Bronchial epithelial cell (primary cell): ENCODE results near the gene ABCC3. TPM values are rescaled to one million over a fixed set of nuclear protein-coding genes. Genes with fewer than 3 reads are reported as not detected.

ENCODE experiments used
- DNase-seq: peaks from one replicate; pipeline ENCODE4 v3.0.0-alpha.2; 2010; ENCODE audit warnings: low read depth
- FAIRE-seq: peaks from 2 replicates; lab custom pipeline; 2011; peaks lifted over from hg19 to GRCh38; lab: Jason Lieb, UNC
- H3K27me3 ChIP-seq: 2 replicates; pipeline ENCODE4 v1.5.1; 2011; ENCODE audit warnings: low read length; ENCODE audit not compliant: control insufficient read depth, insufficient read depth
- H3K36me3 ChIP-seq: 2 replicates; pipeline ENCODE4 v1.5.1; 2011; ENCODE audit warnings: low read length; ENCODE audit not compliant: control insufficient read depth, insufficient read depth
- H3K4me3 ChIP-seq: 2 replicates; pipeline ENCODE4 v1.5.1; 2011; ENCODE audit warnings: mild to moderate bottlenecking, low read depth, low read length, control low read depth
- total RNA-seq: library from RNA; depleted of rRNA; stranded (reverse); fragments of >200 nt; gene quantifications from 2 replicates; pipeline ENCODE4 v1.2.1, GENCODE V29; 2014
- TF ChIP-seq, protein P1 (sequence below): IDR thresholded peaks from 2 replicates; pipeline ENCODE4 v1.5.1; 2011; ENCODE audit warnings: mild to moderate bottlenecking, moderate library complexity, low read length, control low read depth, inconsistent platforms; ENCODE audit not compliant: insufficient read depth, severe bottlenecking

ABCC3 gene
- total RNA-seq, 1 donor from 2014 or later, result 33.2 TPM

DNA sequence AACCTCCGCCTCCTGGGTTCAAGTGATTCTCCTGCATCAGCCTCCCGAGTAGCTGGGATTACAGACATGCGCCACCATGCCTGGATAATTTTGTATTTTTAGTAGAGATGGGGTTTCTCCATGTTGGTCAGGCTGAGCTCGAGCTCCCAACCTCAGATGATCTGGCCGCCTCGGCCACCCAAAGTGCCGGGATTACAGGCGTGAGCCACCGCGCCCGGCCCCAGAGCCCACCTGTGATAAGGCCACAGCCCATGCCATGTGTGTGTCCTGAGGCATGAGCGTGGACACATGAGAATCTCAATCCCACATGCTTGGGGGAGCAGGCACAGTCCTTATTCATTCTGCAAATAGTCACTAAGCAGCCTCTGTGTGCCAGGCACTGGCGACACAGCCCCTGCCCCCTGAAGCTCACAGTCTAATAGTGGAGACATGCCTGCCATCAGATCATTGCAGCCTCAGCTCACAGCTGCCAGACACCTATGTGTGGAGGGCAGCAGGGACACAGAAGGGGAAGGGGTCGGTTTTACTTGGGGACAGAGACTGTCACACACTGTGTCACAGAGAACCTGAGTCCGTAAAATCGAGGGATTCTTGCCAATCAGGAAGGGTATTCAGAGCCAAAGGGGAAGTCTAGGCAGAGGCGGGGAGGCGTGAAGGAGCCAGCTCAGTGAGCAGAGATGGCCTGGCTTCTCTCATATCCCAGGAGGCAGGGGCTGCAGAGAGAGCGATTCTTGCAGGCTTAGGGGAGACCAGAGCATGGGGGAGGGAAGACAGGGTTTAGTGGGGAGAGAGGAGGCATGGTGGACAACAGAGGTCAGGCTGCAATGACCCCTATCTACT lies 9.4 kb upstream of the ABCC3 start:
- TF ChIP-seq, protein P1, sequence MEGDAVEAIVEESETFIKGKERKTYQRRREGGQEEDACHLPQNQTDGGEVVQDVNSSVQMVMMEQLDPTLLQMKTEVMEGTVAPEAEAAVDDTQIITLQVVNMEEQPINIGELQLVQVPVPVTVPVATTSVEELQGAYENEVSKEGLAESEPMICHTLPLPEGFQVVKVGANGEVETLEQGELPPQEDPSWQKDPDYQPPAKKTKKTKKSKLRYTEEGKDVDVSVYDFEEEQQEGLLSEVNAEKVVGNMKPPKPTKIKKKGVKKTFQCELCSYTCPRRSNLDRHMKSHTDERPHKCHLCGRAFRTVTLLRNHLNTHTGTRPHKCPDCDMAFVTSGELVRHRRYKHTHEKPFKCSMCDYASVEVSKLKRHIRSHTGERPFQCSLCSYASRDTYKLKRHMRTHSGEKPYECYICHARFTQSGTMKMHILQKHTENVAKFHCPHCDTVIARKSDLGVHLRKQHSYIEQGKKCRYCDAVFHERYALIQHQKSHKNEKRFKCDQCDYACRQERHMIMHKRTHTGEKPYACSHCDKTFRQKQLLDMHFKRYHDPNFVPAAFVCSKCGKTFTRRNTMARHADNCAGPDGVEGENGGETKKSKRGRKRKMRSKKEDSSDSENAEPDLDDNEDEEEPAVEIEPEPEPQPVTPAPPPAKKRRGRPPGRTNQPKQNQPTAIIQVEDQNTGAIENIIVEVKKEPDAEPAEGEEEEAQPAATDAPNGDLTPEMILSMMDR, result no peak
- FAIRE-seq, result no peak
- Histone ChIP-seq H3K4me3 (no peak overlapping the region), H3K36me3 (no peaks in the 10 kb centered on the region), H3K27me3 (peaks cover 9% of the 10 kb centered on the region)
- no peak for DNase-seq

DNA sequence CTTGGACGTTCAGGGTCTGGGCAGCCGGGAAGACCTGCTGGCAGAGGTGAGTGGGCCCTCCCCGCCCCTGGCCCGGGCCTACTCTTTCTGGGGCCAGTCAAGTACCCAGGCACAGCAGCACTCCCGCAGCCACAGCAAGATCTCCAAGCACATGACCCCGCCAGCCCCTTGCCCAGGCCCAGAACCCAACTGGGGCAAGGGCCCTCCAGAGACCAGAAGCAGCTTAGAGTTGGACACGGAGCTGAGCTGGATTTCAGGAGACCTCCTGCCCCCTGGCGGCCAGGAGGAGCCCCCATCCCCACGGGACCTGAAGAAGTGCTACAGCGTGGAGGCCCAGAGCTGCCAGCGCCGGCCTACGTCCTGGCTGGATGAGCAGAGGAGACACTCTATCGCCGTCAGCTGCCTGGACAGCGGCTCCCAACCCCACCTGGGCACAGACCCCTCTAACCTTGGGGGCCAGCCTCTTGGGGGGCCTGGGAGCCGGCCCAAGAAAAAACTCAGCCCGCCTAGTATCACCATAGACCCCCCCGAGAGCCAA lies 8.6 kb upstream of the ABCC3 start:
- TF ChIP-seq, protein P1, result peak; percentile 88
- FAIRE-seq (no peak), DNase-seq (peak; percentile 47)
- no peaks in the 10 kb centered on the region for H3K36me3 ChIP-seq
- H3K4me3 ChIP-seq, result no peak overlapping the region
- H3K27me3 ChIP-seq, result peaks cover 9% of the 10 kb centered on the region

DNA sequence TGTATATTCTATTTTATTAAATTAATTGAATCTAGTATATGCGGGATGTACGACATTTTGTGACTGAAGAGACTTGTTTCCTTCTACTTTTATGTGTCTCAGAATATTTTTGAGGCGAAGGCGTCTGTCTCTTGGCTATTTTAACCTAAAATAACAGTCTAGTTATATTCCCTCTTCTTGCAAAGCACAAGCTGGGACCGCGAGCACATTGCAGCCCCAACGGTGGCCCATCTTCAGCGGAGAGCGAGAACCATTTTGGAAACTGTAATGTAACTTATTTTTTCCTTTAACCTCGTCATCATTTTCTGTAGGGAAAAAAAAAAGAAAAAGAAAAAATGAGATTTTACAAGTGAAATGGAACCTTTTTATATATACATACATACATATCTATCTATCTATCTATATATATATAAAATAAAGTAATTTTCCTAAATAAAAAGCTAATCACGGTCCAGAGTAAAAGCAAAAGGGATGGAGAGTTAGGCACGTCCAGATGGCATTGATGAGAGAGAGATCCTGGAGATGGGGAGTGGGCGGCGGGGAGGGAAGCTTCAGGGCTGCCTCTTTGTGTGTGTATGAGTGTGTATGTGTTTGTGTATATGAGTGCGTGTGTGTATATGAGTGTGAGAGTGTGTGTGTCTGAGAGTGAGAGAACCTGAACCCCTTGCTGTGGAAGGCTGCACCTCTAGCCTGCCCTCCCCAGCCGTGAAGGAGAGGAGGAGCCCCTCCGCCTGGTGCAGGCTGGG lies 7.5 kb upstream of the ABCC3 start:
- H3K36me3 ChIP-seq, result no peaks in the 10 kb centered on the region
- H3K4me3 ChIP-seq, result no peak overlapping the region
- TF ChIP-seq, protein P1, result no peak
- H3K27me3 ChIP-seq, result peaks cover 4% of the 10 kb centered on the region
- DNase-seq (no peak), FAIRE-seq (no peak)

DNA sequence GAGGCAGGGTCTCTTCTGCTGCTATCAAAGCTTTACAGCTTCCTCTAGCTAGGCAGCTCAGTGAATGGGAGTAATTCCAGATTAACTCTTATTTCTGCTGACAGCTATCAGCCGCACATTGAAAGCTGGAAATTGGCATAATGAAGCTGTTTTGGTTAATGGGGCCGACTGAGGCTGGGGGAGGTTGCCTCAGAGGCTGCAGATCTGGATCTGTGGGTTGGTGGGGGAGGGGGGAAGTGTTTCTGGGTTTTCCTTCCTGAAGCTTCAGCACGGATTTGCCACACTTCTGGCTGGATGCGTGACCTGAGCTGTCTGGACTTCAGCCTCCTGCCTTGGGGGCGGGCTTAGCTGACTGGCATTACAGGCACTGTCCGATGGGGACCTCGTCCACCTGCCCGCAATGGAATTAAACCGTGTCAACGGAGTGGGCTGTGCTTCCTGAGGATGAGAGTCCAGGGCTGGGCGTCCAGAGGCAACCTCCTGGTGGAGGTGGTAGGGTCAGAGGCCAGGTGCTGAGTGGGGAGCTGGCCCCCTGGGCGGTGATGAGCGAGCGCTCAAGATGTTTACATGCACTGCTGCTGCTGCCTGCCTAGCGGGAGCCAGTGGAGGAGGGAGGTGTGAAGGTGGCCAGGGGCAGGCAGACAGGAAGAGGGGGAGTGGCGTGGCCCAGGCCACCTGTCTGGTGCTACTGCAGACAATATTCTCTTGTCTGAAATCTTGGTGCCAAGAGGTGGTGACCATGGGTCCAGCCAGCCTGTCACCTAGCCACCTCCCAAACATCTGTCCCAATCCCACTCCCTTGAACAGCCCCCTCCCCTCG lies 6.7 kb upstream of the ABCC3 start:
- no peak for FAIRE-seq

DNA sequence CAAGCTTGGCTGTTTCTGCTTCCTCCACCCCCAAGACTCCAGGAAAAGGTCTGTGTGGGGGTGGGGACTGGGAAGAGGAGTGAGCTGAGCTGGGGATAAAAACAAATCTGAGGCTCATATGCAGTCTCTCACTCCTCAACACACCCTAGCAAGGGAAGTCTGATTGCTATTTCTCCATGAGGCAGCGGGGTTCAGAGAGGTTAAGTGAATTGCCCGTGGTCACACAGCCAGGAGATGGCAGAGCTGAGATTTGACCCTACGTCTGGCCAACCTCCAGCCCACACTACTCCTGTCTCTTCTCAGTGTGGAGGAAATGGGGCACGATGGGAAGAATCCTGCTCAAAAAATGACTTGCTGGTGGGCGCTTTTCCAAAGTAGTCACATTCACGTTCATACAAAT lies 4.8 kb upstream of the ABCC3 start:
- FAIRE-seq (no peak), DNase-seq (no peak)
- no peaks in the 10 kb centered on the region for H3K36me3 ChIP-seq
- H3K27me3 ChIP-seq, result peaks cover 4% of the 10 kb centered on the region
- TF ChIP-seq, protein P1, result no peak
- no peak overlapping the region for H3K4me3 ChIP-seq

More for the DNA sequence above, 6.7 kb upstream of the ABCC3 start:
- TF ChIP-seq, protein P1, result no peak
- Histone ChIP-seq H3K4me3 (no peak overlapping the region), H3K36me3 (no peaks in the 10 kb centered on the region), H3K27me3 (peaks cover 4% of the 10 kb centered on the region)
- no peak for DNase-seq
